ENCODE results near the gene AGRN.

- no peak for TF ChIP-seq CTCF (conservative IDR thresholded peaks at IDR 0.05)
- no peak; the same call in 1 of the 2 replicates for TF ChIP-seq ZFX (IDR thresholded peaks at IDR 0.05)
Observed at GRCh38 chr1:1067860-1068516, 48.1 kb downstream of the AGRN start.
